CD4-positive, alpha-beta T cell treated with Interferon gamma for 1 hour (primary cell): ENCODE data around the gene DHX29.

ENCODE experiments used
- DNase-seq: peaks from one replicate; pipeline ENCODE4 v3.0.0-alpha.2; 2020

The DHX29 gene

DNA sequence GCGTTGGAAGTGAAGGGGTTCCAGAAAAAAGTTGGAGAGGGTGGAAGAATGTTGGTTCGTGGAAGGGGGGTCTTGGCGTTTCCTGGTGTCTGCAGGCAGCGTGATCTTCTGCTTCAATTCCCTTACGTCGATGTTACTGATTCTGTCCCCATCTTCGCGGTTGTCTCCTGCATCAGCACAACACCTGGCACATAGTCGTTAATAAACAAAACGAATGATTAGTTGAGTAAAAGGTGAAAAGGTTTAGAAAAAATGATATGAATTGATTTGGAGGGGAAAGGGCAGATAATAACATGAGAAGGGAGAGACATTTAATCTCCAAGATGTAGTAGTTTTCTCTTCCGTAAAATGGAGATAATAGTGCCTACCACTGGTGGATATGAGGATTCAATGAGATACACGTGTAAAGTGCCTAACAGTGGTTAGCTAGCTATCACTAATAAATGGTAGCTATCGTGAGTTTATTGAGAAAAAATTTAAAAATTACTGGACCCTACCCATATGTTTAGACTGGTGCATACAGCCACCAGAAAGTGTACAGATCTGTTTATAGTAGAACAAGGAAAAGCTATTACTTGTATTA, 851 bp upstream of the DHX29 start:
- no peak for DNase-seq

DNA sequence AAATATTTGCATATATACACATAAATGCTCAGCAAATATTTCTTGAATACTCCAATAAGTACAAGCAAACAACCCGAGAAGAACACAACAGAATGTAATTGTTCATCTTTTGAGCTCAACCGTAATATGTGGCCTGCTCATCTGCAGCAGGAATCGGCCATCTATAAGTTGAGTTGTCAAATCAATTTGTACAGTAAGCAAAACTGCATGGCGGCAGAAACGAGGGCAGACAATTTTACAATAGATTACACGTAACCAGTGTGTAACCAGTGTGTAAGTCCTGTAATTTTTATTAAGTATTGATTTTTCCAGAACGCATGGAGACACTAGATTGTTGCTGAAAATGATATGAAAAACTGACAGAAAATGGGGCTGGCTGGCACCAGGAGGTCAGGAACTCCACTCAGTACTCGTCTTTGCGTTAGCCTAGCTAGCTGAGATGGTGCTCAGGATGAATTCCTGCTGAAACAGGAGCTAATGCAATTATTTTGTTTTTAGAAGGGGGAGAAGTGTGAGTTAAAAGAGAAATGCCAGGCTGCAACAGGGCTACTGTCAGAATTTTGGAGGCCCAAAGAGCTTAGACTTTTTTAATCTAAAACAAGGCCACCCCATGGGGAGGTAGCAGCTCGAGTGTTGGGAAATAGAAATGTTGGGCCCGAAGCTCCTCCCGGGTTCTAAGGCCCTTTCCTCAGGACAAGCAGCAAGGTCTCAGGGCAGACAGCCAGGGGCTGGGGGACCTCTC, 682 bp downstream of the DHX29 start:
- no peak for DNase-seq

DNA sequence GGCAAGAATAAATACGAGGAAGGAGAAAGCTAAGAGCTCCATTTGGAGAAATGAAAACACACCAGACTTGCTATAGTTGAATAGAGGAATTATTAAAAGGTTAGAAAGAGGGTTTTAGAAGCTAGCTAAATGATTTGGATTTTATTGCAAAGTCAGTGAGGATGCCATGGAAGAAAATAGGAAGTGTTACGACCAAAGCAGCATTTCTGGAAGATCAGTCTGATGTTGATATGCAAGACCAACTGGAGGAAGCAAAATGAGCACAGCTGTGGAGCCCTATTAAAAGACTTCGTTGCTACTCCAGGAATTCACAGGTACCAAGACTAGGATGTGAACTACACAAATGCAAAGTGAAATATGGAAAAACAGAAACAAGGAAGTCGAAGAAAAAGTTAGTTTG, 2.1 kb downstream of the DHX29 start:
- no peak for DNase-seq

DNA sequence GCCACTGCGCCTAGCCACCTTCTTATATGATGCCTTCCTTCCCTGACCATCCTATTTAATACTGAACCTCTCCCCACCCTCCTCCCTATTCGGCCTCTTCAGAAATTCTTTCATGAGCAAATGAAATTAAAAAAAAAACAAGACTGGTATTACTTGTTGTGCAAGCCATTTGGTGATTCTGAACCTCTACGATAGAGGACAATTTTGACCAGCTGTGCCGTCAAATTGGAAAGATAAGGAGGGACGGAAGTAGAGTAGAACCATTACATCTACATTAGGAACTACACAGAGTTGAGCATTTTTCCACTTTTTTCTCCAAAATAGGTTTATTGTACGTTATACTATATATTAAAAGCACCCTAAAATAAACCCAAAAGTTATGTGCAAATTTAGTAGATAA, 2.9 kb downstream of the DHX29 start:
- no peak for DNase-seq

DNA sequence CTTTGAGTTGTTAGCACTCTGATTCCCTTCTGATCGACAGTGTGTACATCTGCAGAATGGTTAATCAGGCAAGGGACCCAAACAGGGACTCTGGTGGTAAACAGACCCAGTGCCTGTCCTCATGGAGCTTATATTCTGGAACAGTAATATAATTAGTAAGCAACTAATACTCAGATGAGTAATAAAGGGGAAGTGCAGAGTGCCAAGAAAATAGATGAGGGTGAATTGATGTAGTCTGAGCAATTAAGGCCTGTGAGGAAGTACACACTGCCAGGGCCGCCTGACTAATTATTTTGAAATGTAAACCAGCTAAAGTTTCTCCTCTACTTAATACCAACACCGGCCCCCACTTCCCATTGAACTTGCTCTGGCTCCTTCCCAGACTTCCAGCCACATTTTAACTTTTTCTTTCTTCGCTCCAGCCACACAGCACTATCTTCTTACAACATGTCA, 4.2 kb downstream of the DHX29 start:
- no peak for DNase-seq

DNA sequence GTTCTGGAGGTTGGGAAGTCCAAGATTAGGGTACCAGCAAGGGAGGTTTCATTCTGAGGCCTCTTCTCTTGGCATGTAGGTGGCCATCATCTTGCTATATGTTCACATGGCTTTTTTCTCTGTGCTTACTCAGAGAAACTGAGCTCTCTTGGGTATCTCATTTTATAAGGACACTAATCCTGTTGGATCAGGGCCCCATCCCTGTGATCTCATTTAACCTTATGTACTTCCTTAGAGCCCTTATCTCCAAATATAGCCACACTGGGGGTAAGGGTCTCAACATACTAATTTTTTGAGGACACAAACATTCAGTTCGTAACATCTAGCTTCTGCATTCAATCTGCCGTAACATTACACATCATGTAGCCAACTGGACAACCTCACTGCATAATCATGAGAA, 6.6 kb downstream of the DHX29 start:
- no peak for DNase-seq

DNA sequence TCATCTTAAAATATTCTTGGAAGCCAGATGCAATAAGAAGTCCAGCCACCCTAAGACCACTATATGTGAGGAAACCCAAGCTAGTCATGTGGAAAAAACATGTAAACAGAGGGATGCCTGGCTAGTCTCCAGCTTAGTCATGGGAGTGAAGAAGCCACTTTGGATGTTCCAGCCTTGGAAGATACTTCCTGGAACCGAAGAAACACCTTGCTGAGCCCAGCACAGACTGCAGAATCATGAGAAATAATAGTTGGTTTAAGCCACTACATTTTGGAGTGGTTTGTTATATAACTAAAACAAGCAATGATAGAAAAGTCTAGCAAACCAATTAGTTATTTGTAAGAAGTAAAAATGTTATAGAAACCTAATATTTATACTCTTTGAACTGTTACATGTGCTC, 12.6 kb downstream of the DHX29 start:
- no peak for DNase-seq

DNA sequence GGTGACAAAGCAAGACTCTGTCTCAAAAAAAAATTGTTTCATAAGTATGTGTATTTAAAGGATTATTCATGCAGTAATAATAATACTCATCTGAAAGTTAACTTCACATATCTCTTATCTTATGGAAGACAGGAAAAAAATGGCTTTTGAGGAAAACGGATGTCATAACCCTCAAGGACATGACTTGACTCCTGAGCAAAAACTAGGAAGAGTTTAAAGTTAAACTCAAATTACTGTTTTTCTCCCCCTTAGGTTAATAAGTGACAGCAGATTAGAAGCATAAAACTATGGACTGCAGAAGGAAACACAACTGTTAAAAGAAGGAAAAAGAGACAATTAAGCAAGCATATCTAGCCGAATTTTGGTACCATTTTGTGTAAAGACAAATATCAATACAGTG, 16.5 kb downstream of the DHX29 start:
- no peak for DNase-seq

DNA sequence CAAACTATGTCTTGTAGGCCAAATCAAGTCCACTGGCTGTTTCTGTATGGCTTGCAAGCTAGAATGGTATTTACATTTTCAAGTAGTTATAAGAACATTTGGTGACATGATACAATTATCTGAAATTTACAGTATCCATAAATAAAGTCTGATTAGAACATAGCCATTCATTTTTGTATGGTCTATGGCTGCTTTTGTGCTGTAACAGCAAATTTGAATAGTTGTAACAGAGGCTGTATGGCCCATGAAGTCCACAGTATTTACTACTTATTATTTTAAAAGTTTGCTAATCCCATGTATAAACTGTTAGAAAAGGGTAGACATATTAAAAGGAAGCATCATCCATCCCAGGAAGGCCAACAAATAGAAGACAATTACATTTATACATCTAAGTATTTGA, 17.7 kb downstream of the DHX29 start:
- no peak for DNase-seq

DNA sequence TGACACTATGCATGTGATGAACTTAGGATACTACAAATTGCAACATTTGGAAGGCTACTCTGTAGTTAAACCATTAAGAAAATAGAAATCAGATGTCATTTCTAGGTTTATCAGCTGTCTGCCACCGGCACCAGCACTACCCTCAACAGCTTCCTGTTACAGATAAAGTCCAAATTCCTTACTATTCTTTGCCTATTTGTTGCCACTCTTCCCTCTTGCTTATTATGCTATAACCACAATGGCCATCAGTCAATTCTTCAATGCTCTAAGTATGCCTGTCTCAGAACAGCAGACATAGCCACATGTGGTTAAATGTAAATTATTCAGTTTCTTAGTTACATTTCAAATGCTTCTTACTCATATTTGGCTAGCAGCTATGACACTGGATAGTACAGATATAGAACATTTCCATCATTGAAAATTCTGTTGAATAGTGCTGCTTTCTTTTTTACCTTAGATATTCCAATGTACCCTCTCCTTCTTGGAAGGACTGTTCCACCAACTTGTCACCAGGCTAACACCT, 21.0 kb downstream of the DHX29 start:
- DNase-seq, result no peak

DNA sequence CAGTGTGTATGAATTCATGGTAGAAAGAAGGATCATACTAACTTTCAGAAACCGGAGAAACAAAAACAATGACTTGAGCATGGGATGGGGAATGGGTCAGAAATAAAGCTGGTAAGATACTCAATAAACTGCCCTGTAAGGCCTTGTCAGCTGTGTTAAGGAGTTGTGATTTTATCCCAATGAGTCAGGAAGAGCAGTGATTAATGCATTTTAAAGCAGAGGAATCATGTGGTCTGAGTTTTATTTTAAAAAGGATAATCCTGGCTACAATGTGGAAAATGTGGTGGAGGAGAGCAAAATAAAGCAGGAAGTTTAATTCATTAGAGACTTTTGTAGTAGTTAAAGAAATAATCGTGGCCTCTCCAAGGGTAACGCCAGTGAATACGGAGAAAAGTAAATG, 28.7 kb downstream of the DHX29 start:
- DNase-seq, result no peak

DNA sequence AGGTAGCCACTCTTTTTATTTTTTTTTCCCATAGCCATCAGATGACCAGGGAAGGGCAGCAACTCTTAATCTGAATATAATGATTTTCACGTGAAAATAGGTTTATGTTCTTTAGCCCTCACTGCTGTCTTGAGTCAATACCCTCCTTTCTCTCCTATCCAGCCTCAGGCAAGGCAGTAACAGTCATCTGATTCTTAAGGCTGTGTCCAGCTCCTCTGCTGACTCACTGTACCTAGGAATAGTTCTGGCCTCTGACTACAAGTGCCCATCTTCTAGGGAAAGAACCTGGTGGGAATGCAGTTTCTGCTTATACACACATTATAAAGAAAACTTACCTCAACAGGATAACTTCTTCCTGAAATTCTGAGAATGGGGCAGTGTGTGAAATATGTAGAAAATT, 30.7 kb downstream of the DHX29 start:
- DNase-seq, result no peak

DNA sequence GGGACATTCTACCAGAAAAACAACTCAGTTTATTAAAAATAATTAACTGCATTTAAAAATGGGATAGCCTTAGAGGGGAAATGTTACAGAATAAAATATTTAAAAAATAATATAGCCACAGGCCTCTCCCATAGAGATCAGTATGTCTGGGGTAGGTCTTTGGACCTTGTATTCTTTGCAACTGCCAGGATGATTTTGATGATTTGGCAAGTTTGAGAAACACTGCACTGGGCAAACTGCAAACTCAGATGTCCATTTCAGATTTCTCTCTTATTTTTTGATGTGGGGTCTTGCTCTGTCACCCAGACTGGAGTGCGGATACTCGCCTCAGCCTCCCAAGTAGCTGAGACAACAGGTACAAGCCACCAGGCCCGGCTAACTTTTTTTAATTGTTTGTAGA, 49.2 kb downstream of the DHX29 start:
- no peak for DNase-seq

DNA sequence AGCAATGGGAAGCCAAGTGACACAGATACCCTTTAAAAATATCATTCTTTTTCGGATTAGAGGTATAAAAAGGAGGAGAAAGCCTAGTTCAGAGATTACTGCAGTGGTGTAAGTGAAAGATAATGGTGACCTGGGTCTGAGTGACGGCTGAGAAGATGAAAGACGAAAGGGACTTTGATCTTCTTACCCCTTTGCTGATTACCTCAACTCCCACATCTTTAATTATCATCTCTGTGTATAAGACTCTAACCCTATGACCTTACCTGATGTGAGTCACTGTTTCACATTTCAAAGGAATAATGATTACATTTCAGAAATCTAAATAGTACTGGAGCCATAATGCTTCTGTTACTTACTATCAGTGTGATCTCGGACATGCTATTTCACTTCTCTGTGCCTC, 52.7 kb downstream of the DHX29 start:
- DNase-seq, result no peak

DNA sequence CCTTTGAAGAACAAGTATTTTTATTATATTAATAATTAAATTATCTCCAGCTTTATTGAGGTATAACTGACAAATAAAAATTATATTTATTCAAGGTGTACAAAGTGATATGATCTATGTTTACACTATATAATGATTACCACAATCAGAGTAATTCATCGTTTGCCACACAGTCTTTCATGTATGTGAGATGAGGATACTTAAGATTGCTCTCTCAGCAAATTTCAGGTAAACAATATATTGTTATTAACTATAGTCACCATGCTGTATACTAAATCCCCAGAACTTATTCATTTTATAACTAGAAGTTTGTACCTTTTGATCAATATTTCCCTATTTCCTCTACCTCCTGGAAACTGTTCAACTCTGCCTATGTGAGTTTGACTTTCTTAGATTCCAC, 57.4 kb downstream of the DHX29 start:
- no peak for DNase-seq

DNA sequence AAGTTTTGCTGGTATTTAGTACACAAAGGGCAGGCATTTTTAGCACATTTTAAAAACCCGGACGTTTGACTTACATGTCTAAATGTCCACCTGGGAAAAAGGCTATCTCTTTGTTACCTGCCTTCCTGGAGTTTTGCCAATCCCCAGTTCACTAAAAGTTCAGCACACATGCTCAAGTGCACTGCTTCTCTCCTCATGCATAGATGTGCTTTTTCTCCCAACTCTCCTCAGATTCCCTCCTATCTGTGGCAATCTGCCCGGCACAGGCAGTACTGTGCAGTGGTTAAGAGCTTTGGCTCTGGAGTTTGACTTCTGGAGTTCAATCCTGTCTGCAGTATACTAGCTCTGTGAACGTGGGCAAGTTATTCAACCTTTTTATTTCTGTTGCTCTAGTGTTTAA, 65.7 kb downstream of the DHX29 start:
- DNase-seq, result no peak

DNA sequence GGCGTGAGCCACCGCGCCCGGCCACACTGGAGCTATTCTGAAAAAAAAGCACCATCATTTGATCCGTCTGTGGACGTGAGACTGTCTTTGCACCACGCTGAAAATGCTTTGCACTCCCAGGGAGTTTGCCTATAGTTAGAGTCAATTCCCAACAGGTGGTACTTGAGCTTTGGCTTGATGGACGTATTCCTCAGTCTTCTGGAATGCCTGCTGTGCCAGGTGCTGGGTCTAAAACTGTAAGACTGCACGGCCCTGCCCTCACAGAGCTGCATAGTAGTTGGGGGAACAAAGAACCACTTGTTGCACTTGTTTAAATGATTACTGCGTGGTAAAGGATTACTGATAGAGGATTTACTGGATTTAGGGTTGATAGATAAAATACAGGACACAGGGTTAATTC, 70.7 kb downstream of the DHX29 start:
- DNase-seq, result no peak

DNA sequence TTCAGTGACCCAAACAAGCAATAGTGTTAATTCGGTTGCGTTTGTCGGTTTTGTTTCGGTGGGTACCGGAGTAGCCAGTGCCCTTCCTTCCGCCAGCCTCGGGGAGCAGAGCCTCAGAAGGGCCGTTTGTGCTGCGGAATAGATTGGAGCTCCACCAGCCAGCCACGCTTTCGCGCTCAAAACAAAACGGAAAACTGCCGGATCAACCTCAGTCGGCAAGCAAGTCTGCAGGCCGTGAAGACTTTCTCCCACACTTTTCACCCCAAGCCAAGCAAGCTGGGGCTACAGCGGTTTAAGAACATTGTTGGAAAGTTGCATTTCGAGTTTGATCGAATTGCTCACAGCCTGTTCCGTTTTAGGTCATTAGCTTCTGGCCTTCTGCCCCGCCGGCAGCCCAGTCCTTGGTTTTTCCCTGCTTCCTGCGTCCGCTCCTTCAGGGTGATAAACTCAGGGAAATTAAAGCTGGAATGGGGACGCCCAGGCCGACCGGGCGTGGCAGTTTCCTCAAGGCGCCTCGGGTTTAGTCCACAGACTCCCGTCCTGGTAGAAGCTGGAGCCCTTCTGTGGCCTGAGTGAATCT, 73.3 kb downstream of the DHX29 start:
- DNase-seq, result no peak

DNA sequence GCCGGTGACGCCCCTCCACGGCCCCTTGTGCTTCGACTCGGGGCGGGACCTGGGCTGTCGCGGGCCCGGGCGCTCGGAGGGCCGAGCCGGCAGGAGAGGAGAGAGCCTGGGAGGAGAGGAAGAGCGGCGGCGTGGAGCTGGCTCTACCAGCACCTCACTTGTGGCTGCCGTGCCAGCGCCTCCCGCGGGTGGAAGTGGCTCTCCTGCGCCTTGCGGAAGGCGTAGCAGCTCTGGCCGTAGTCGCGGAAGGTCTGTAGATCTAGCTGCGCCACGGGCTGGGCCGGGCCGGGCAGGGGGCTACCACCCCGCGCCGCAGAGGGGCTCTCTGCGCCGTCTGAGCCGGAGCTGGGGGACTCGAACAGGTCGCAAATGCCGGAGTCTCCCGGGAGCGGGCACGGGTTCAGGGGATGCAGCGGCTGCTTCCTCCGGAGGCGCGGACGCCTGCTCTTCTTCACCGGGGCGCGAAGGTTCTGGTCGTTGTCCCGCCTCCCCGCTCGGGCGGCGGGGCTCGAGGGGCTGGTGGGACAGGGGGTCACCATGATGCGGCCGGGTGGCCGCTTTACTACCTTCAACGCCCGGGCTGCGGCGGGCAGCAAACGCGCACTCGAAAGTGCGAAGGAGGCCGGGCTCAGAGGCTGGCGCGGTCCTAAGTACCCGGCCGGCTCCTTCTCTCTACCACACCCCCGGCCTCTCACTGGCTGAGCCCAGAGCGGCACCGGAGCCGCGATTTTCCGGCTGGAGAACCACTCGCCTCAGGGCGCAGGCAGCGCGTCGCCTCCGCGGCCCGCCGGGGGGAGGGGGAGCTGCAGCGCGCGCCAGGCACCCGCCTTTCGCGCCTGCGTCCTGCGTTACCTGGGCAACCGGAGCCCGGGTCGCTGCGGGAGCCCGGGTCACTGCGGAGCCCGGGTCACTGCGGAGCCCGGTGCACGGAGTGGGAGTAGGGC, 74.2 kb downstream of the DHX29 start, which contains the start of gene CCNO:
Gene CCNO (minus strand): TSS at position 624 of the 944 bp plus-strand sequence. CDS start 85 bp downstream, at position 539.
- peak; percentile 46 for DNase-seq

DNA sequence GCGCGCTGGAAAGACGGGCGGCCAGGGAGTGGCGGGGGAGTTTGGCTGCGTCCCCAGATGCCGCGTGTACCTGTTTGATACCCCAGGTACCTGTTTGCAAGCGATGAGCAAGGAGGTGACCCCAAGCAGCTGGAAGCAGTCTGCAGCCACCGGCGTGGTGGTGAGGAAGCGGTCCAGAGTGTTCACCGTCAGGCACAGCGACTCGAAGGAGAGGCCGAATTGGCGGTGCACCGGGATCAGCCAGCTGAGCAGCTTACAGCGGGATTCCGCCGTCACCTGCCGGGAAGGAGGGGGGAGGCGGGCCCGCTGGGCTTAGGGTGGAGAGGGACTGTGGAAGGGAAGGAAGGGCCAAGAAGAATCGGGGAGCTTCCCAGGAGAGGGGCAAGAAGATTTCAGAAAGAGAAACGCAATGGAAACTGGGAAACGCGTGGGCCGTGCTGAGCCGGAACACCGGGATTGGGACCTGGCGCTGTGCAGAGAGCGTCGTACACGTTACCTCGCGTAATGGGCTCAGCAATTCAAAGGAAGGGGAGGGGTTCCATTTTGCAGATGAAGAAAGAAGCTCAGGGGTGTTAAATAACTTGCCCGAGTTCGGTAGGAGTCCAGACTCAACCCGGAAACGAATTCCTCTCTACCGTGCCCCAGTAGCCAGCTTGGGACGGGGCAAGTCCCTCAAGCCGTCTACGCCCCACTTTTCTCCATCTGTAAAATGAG, 75.1 kb downstream of the DHX29 start:
- DNase-seq, result no peak

DNA sequence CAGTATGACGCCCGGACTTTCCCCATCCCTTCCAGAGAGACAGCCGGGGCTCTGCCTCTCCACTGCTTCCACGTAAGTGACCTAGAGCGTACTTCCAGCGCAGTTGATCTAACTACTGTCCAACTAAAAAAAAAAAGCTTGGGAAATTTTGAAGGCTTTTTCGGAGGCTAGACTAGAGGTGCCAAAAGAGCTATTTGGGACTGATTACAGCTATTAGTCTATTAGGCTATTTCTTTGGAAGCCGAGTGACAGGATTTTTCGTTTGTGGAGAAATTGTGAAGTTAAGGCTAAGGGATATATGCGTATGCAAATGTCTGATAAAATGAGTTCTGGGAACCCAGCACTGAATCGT, 75.6 kb downstream of the DHX29 start:
- DNase-seq, result no peak
